Mesenchymal stem cell (in vitro differentiated cells and primary cell): Measurements from ENCODE around the gene RAB11FIP4.
A peak's percentile ranks its signal among the peaks of the same experiment; 100 is the strongest.

Experiments used
- DNase-seq: peaks from one replicate; pipeline ENCODE4 v3.0.0-alpha.2; 2013
- H2AFZ ChIP-seq: one replicate; pipeline ENCODE4 v1.6.1; 2013; ENCODE audit warnings: low read depth, mild to moderate bottlenecking, control low read depth, inconsistent platforms, low read length, moderate library complexity
- H2AK5ac ChIP-seq: 2 replicates; pipeline ENCODE4 v1.6.1; 2013; ENCODE audit warnings: low read length, moderate library complexity, mild to moderate bottlenecking, inconsistent platforms; ENCODE audit not compliant: severe bottlenecking
- H2BK120ac ChIP-seq: one replicate; pipeline ENCODE4 v1.6.1; 2013; ENCODE audit warnings: low read depth, mild to moderate bottlenecking, inconsistent platforms, low read length, moderate library complexity
- H2BK12ac ChIP-seq, 2 experiments: one replicate each; pipeline ENCODE4 v1.6.1; 2013; ENCODE audit warnings: inconsistent platforms in 2 of 2, low read length in 2 of 2, mild to moderate bottlenecking in 2 of 2, moderate library complexity in 2 of 2, control low read depth in 1 of 2
- H2BK15ac ChIP-seq: one replicate; pipeline ENCODE4 v1.6.1; 2013; ENCODE audit warnings: mild to moderate bottlenecking, low read depth, inconsistent platforms; ENCODE audit not compliant: poor library complexity, severe bottlenecking
- H2BK5ac ChIP-seq: 2 replicates; pipeline ENCODE4 v1.6.1; 2013; ENCODE audit warnings: low read depth, mild to moderate bottlenecking, low read length, control low read depth, inconsistent platforms; ENCODE audit not compliant: poor library complexity, severe bottlenecking
- H3K14ac ChIP-seq, 2 experiments: one replicate each; pipeline ENCODE4 v1.6.1; 2013; ENCODE audit warnings: inconsistent platforms in 2 of 2, low read length in 2 of 2, control low read depth in 1 of 2, mild to moderate bottlenecking in 1 of 2, moderate library complexity in 1 of 2
- H3K18ac ChIP-seq, 2 experiments: one replicate each; pipeline ENCODE4 v1.6.1; 2013; ENCODE audit warnings: inconsistent platforms in 2 of 2, low read length in 2 of 2, control low read depth in 1 of 2, low read depth in 1 of 2, mild to moderate bottlenecking in 1 of 2
- H3K23ac ChIP-seq, 2 experiments: one replicate each; pipeline ENCODE4 v1.6.1; 2013; ENCODE audit warnings: inconsistent platforms in 2 of 2, low read length in 2 of 2, mild to moderate bottlenecking in 2 of 2, moderate library complexity in 2 of 2, control low read depth in 1 of 2
- H3K27ac ChIP-seq: 2 replicates; pipeline ENCODE4 v1.5.1; 2013; ENCODE audit warnings: mild to moderate bottlenecking, moderate library complexity, low read length, control low read depth, inconsistent platforms; ENCODE audit not compliant: poor library complexity, severe bottlenecking
- H3K27me3 ChIP-seq, 2 experiments: 2 replicates each; pipeline versions ENCODE4 v1.6.1 to v1.7.0; 2013; ENCODE audit warnings: low read length in 2 of 2, mild to moderate bottlenecking in 2 of 2, moderate library complexity in 2 of 2, control low read depth in 1 of 2, inconsistent platforms in 1 of 2; ENCODE audit not compliant: control insufficient read depth in 1 of 2, insufficient read depth in 1 of 2
- H3K36me3 ChIP-seq, 2 experiments: 2 replicates each; pipeline versions ENCODE4 v1.6.1 to v1.7.0; 2013; ENCODE audit warnings: low read length in 2 of 2, control low read depth in 1 of 2, inconsistent platforms in 1 of 2, low read depth in 1 of 2, mild to moderate bottlenecking in 1 of 2; ENCODE audit not compliant: insufficient read depth in 2 of 2, control insufficient read depth in 1 of 2
- H3K4ac ChIP-seq, 2 experiments: one replicate each; pipeline ENCODE4 v1.6.1; 2013; ENCODE audit warnings: inconsistent platforms in 2 of 2, low read length in 2 of 2, mild to moderate bottlenecking in 2 of 2, moderate library complexity in 2 of 2, control low read depth in 1 of 2, low read depth in 1 of 2
- H3K4me1 ChIP-seq: 2 replicates; pipeline ENCODE4 v1.6.1; 2013; ENCODE audit warnings: low read depth, low read length, control low read depth; ENCODE audit not compliant: control insufficient read depth, insufficient read depth
- H3K4me2 ChIP-seq: 2 replicates; pipeline ENCODE4 v1.6.1; 2013; ENCODE audit warnings: low read length, mild to moderate bottlenecking, inconsistent platforms; ENCODE audit not compliant: poor library complexity, severe bottlenecking
- H3K4me3 ChIP-seq, 2 experiments: 2 replicates each; pipeline versions ENCODE4 v1.5.1 to v1.7.0; 2013; ENCODE audit warnings: low read length in 2 of 2, mild to moderate bottlenecking in 2 of 2, control low read depth in 1 of 2, low read depth in 1 of 2; ENCODE audit not compliant: insufficient read depth in 1 of 2
- H3K79me1 ChIP-seq: replicated peaks from 2 replicates; pipeline ENCODE4 v1.6.1; 2013; ENCODE audit warnings: mild to moderate bottlenecking, control low read depth, low read length, inconsistent platforms; ENCODE audit not compliant: poor library complexity, severe bottlenecking
- H3K9ac ChIP-seq: 2 replicates; pipeline ENCODE4 v1.7.0; 2013; ENCODE audit warnings: mild to moderate bottlenecking, low read length, moderate library complexity
- H3K9me3 ChIP-seq: 2 replicates; pipeline ENCODE4 v1.7.0; 2013; ENCODE audit warnings: mild to moderate bottlenecking, low read length; ENCODE audit not compliant: control insufficient read depth
- H4K8ac ChIP-seq: one replicate; pipeline ENCODE4 v1.6.1; 2013; ENCODE audit warnings: inconsistent platforms, mild to moderate bottlenecking, low read length, moderate library complexity
- H4K91ac ChIP-seq: one replicate; pipeline ENCODE4 v1.6.1; 2013; ENCODE audit warnings: mild to moderate bottlenecking, low read length, inconsistent platforms
- WGBS: methylation state at CpG from one replicate; pipeline ENCODE4 v1.1.7; 2013; ENCODE audit warnings: mixed read lengths; 5-methylcytosine and 5-hydroxymethylcytosine counted together

The RAB11FIP4 gene

DNA sequence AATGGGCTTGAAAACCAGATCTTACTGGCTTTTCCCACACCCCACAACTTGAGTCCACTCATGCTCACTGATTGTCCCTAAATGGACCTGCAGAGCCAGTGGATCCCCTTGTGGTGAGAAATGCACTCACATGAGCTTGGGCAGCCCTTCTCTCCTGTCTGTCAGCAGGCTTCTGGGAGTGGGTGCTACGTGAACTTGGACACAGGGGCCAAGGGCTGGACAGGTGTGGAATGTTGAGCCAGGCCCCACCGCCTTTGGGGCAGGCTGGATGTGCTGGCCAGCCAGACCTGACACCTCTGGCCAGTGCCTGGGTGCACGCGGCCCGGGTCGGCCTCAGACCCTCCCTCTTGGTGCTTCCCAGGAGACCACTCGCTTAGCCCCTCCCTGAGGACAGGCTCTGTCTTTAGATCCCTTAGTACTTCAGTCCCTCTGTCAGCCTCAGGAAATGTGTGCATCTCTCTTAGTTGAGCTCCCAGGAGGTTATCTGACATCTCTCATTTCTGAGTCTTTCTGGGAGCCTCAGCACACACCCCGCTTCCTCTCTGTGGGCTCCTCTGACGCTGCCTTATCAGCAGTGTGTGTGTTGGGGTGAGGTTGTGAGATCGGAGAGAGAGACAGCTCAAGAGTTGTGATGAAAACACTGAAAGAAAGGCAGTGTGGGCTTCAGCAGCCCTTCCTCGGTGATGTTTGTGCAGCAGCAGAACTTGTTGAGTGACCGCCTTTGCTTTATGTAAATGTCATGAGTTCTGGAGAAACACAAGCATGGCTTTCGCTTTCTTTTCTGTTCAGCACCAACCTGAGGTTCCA is 117.0 kb downstream of the RAB11FIP4 start:
- H3K14ac ChIP-seq = no peak overlapping the region
- H2AK5ac ChIP-seq = no peak overlapping the region
- H4K8ac ChIP-seq = no peak overlapping the region
- H3K18ac ChIP-seq = no peak overlapping the region
- H3K4me3 ChIP-seq = no peak overlapping the region
- no peak overlapping the region for H2AFZ ChIP-seq
- H3K9me3 ChIP-seq = no peaks in the 10 kb centered on the region
- H3K36me3 ChIP-seq = no peaks in the 10 kb centered on the region
- H3K4ac ChIP-seq = no peak overlapping the region
- no peak for DNase-seq
- H2BK12ac ChIP-seq = no peak overlapping the region
- no peaks in the 10 kb centered on the region for H3K4me1 ChIP-seq
- H3K27ac ChIP-seq = no peak overlapping the region
- no peak overlapping the region for H3K4me2 ChIP-seq
- H2BK5ac ChIP-seq = no peak overlapping the region
- peaks cover 23 to 33% of the 10 kb centered on the region in 2 experiments for H3K27me3 ChIP-seq
- WGBS = 78% methylated on average over 13 of the region's 13 CpGs
- no peak overlapping the region for H3K23ac ChIP-seq
- H3K9ac ChIP-seq = no peak overlapping the region
- H4K91ac ChIP-seq = no peak overlapping the region
- no peaks in the 10 kb centered on the region for H3K79me1 ChIP-seq
- no peak overlapping the region for H2BK120ac ChIP-seq
- H2BK15ac ChIP-seq = no peak overlapping the region

GRCh38 chr17:31509095-31509804 is 117.8 kb downstream of the RAB11FIP4 start:
- 80% methylated on average over 13 of the region's 13 CpGs for WGBS
- H3K4me1 ChIP-seq = no peaks in the 10 kb centered on the region
- no peak overlapping the region for H3K4me3 ChIP-seq

DNA sequence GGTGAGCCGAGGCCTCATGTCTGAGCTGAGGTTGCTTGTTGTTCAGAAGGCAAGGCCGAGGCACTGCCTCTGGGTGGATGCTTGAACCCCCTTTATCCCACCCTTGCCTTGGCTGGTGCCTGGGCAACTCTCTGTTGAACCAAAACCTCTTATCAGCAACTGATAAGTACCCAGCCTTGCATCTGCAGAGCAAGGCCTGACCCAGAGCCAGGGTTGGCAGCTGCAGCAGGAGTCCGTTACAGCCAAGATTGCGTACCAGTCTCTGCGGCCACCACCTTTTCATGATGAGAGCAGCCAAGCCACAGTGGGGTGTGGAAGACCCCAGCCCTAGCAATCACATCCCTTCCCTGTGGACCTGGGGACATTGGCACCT is 118.3 kb downstream of the RAB11FIP4 start:
- H2BK5ac ChIP-seq = no peak overlapping the region
- H4K91ac ChIP-seq = no peak overlapping the region
- no peaks in the 10 kb centered on the region for H3K36me3 ChIP-seq
- H3K79me1 ChIP-seq = no peaks in the 10 kb centered on the region
- H3K27ac ChIP-seq = no peak overlapping the region
- H3K18ac ChIP-seq = no peak overlapping the region
- H3K14ac ChIP-seq = peak overlapping the region in 1 of 2 experiments; percentile 36
- H3K9ac ChIP-seq = no peak overlapping the region
- no peak overlapping the region for H3K23ac ChIP-seq
- H2BK15ac ChIP-seq = no peak overlapping the region
- no peak overlapping the region for H4K8ac ChIP-seq
- 93% methylated on average over 5 of the region's 5 CpGs for WGBS
- H3K4me3 ChIP-seq = no peak overlapping the region
- H2AK5ac ChIP-seq = no peak overlapping the region
- no peak for DNase-seq
- no peak overlapping the region for H2AFZ ChIP-seq
- no peak overlapping the region for H2BK12ac ChIP-seq
- no peak overlapping the region for H3K4ac ChIP-seq
- H2BK120ac ChIP-seq = no peak overlapping the region
- H3K27me3 ChIP-seq = peaks cover 30 to 33% of the 10 kb centered on the region in 2 experiments
- H3K4me2 ChIP-seq = no peak overlapping the region
- H3K4me1 ChIP-seq = no peaks in the 10 kb centered on the region
- no peaks in the 10 kb centered on the region for H3K9me3 ChIP-seq

More at GRCh38 chr17:31509095-31509804, 117.8 kb downstream of the RAB11FIP4 start:
- Histone ChIP-seq H2AK5ac (no peak overlapping the region), H4K91ac (no peak overlapping the region), H3K18ac (no peak overlapping the region), H2BK120ac (no peak overlapping the region), H2BK12ac (no peak overlapping the region), H3K27ac (no peak overlapping the region), H3K4ac (no peak overlapping the region), H3K23ac (no peak overlapping the region), H3K36me3 (no peaks in the 10 kb centered on the region), H4K8ac (no peak overlapping the region), H2BK5ac (no peak overlapping the region), H3K4me2 (no peak overlapping the region), H2AFZ (no peak overlapping the region), H3K79me1 (no peaks in the 10 kb centered on the region), H3K9me3 (no peaks in the 10 kb centered on the region), H2BK15ac (no peak overlapping the region), H3K14ac (peak overlapping the region in 1 of 2 experiments; percentile 36), H3K27me3 (peaks cover 27 to 34% of the 10 kb centered on the region in 2 experiments), H3K9ac (no peak overlapping the region)
- no peak for DNase-seq
